Ramos (cell line): Measurements from ENCODE around the gene POP7.
"Not testable (repeated sequence)": the region's sequence is repeated elsewhere in the genome, so short reads cannot be mapped to it uniquely, and the experiment has no call there.

Experiments used
- in situ Hi-C: fragments of 300-500 bp; cut with MboI; formaldehyde crosslinking; loops from one replicate; pipeline ENCODE4 v1.14.3; 2022; ENCODE audit warnings: low sequenced_read_pairs; ENCODE audit not compliant: unreplicated experiment

Gene POP7

DNA sequence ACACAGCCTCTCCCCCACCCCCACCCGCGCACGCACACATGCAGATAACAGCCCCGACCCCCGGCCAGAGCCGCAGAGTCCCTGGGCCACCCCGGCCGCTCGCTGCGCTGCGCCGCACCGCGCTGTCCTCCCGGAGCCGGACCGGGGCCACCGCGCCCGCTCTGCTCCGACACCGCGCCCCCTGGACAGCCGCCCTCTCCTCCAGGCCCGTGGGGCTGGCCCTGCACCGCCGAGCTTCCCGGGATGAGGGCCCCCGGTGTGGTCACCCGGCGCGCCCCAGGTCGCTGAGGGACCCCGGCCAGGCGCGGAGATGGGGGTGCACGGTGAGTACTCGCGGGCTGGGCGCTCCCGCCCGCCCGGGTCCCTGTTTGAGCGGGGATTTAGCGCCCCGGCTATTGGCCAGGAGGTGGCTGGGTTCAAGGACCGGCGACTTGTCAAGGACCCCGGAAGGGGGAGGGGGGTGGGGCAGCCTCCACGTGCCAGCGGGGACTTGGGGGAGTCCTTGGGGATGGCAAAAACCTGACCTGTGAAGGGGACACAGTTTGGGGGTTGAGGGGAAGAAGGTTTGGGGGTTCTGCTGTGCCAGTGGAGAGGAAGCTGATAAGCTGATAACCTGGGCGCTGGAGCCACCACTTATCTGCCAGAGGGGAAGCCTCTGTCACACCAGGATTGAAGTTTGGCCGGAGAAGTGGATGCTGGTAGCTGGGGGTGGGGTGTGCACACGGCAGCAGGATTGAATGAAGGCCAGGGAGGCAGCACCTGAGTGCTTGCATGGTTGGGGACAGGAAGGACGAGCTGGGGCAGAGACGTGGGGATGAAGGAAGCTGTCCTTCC, 15.0 kb downstream of the POP7 start:
- in situ Hi-C loops = no loop called here

DNA sequence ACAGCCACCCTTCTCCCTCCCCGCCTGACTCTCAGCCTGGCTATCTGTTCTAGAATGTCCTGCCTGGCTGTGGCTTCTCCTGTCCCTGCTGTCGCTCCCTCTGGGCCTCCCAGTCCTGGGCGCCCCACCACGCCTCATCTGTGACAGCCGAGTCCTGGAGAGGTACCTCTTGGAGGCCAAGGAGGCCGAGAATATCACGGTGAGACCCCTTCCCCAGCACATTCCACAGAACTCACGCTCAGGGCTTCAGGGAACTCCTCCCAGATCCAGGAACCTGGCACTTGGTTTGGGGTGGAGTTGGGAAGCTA, 15.5 kb downstream of the POP7 start:
- in situ Hi-C loops = no loop called here

DNA sequence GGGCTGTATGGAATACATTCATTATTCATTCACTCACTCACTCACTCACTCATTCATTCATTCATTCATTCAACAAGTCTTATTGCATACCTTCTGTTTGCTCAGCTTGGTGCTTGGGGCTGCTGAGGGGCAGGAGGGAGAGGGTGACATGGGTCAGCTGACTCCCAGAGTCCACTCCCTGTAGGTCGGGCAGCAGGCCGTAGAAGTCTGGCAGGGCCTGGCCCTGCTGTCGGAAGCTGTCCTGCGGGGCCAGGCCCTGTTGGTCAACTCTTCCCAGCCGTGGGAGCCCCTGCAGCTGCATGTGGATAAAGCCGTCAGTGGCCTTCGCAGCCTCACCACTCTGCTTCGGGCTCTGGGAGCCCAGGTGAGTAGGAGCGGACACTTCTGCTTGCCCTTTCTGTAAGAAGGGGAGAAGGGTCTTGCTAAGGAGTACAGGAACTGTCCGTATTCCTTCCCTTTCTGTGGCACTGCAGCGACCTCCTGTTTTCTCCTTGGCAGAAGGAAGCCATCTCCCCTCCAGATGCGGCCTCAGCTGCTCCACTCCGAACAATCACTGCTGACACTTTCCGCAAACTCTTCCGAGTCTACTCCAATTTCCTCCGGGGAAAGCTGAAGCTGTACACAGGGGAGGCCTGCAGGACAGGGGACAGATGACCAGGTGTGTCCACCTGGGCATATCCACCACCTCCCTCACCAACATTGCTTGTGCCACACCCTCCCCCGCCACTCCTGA, 16.7 kb downstream of the POP7 start:
- in situ Hi-C loops = no loop called here

DNA sequence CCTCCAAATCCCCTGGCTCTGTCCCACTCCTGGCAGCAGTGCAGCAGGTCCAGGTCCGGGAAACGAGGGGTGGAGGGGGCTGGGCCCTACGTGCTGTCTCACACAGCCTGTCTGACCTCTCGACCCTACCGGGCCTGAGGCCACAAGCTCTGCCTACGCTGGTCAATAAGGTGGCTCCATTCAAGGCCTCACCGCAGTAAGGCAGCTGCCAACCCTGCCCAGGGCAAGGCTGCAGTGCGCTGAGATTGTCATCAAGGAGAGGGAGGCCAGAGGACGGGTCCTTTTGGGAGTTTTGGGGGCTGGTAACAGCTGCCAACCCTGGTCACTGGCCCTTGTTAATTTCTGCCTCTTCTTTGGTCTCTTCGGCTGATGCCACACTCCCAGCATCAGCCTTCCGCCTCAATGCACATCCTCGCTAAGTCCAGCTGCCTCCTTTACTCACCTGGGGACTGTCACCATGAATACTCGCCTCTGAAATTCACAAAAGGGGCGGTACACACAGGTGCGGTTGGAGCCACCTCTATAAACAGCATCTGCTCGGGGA, 17.9 kb downstream of the POP7 start:
- in situ Hi-C loops = no loop called here

DNA sequence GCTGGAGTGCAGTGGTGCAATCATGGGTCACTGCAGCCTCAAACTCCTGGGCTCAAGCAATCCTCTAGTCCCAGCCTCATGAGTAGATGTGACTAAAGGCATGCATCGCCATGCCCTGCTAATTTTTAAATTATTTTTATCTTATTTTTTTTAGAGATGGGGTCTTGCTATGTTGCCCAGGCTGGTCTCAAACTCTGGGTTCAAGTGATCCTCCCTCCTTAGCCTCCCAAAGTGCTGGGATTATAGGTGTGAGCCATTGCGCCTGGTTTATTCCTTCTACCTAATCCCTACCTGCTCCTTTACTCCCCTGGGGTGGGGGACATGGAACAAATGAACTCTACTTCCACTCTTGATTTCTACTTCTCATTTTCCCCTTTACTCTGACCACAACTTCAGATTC, 18.4 kb downstream of the POP7 start:
- in situ Hi-C loops = not testable (repeated sequence)

DNA sequence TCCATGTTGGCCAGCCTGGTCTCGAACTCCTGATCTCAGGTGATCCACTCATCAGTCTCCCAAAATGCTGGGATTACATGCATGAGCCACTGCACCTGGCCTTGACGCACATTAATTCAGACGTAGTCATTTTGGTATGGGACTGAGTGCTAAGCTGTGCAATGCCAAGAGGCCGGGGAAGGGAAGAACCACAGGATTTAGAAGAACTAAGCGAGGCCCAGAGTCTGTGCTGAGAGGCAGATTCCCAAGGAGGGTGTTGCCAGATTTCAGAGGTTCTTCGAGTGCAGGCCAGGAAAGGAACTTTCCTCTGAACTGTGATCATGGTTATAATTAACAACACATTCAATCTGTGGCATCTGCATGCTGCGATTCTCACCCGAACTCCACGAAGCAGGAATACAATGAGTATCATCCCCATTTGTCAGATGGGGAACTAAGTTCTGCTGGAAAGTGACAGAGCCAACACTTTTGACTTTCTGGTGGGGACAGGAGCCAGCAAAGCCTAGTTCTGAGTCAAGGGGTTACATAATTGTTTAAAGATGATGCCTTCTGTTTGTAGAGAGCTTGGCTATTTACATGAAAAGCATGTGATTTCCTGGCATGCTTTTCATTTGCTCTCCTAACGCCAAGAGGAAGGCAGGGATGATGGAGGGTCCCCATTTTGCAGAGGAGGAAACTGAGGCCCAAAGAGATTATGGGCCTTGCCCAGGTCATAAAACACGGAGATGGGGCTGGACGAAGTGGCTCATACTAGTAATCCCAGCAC, 21.3 kb downstream of the POP7 start:
- in situ Hi-C loops = no loop called here

DNA sequence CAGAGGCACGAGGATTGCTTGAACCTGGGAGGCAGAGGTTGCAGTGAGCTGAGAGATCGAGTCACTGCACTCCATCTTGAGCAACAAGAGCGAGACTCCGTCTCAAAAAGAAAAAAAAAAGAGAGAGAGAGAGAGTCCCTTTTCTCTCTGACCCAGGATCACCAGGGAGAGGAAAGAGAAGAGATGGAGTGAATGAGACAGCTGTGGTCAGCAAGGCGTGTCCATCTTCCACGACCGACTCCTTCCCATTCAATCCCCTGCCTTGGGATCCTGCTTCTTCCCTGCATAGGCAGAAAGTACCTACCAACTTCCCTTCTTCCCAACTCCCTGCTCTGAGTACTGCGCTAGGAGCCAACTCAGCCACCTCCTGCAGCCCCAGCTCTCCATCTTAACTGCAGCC, 22.3 kb downstream of the POP7 start:
- in situ Hi-C loops = no loop called here

DNA sequence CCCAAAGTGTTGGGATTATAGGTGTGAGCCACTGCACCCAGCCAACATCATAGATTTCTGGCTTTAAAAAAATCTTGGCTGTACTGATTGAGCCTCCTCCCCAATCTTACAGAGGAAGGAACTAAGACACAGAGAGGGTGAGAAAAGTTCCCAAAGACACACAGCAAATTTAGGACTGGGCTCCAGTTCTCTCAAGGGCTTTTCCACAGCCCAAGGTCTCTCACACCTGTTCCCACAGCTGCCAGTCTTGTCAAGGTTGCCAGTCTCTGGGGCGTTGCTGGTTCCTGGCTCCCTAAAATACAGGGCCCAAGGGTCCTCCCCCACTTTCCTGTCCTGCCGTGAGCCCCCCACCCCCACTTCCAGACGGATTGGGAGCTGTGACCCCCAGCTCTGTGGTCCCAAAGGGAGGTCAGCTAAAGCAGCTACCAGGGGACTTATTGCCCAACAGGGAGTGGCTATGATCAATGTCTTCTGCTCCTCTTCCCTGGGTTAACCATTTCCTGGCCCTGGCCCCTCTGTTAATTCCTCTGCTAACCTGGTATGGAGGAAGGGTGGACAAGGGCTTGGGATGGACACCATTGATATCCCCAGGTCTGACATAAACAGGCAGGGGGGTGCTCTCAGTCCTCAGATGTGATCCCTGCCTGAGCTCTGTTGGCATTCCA, 24.3 kb downstream of the POP7 start:
- in situ Hi-C loops = no loop called here

DNA sequence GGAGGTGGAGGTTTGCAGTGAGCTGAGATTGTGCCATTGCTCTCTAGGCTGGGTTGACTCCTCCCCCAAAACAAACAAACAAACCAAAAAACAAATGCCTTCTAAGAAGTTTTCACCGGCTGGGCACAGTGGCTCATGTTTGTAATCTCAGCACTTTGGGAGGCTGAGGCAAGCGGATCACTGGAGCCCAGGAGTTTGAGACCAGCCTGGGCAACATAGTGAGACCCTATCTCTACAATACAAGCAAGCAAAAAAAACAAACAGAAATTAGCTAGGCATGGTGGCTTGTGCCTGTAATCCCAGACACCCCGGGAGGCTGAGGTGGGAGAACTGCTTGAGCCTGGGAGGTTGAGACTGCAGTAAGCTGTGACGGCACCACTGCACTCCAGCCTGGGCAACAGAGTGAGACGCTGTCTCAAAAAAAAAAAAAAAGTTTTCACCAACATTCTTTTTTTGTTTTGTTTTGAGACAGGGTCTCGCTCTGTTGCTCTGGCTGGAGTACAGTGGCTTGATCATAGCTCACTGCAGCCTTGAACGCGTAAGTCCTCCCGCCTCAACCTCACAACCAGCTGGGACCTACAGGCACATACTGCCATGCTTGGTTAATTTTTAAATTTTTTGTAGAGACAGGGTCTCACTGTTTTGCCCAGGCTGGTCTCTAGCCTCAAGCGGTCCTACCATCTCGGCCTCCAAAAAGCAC, 26.2 kb downstream of the POP7 start:
- in situ Hi-C loops = no loop called here

DNA sequence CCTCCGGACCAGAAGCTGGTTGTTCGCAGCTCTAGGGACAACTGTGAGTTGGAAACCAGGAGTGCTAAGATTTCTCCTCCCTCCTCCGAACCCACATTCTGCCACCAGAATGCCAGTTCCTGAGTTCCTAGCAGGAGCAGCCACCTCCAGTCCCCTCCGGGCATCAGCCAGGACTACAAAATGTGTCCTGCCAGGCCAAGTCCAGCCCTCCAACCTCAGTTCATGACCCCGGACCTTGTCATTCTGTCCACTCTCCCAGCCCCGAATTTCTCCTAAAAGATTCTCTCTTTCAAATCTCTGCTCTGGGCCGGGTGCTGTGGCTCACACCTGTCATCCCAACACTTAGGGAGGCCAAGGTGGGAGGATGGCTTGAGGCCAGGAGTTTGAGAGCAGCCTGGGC, 29.8 kb downstream of the POP7 start:
- in situ Hi-C loops = no loop called here

DNA sequence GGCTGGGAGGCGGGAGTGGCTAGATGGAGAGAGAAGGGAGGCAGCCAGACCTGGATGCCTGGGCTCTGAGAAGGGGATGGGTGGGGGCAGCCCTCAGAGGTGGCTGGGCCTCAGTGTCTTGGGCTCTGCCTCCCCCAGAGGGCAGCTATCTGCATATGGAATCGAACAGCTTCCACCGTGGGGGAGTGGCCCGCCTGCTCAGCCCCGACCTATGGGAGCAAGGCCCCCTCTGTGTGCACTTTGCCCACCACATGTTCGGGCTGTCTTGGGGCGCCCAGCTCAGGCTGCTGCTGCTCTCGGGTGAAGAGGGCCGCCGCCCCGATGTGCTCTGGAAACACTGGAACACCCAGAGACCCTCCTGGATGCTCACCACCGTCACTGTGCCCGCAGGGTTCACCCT, 30.8 kb downstream of the POP7 start:
- in situ Hi-C loops = no loop called here

DNA sequence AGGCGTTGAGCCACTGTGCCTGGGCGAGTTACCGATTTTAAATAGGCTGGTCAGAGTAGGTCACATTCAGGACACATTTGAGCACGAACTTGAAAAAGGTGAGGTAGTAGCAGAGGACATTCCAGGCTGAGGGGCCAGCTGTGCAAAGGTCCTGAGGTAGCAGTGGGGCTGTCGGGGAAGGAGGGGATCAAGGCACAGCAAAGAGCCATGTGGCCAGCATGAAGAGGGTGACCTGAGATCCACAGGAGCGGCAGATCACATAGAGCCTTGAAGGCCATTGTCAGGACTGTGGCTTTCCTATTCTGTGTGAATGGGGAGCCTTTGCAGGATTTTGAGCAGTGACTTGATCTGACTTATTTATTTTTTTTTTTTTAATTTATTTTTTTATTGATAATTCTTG, 34.0 kb downstream of the POP7 start:
- in situ Hi-C loops = no loop called here

DNA sequence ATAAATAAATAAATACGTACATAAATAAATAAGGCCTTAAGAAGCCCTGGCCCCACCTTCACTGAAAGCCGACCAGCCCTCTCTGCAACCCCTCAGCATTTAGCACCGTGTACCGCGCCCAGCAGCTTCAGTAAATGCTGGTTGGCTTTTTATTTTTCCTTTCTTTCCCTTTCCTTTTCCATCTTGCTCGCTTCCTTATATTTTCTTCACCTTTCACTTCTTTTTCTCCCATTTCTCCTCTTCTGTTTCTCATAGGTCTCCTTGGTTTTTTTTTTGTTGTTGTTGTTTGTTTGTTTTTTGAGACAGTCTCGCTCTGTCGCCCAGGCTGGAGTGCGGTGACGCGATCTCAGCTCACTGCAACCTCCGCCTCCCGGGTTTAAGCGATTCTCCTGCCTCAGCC, 38.7 kb downstream of the POP7 start:
- in situ Hi-C loops = no loop called here

DNA sequence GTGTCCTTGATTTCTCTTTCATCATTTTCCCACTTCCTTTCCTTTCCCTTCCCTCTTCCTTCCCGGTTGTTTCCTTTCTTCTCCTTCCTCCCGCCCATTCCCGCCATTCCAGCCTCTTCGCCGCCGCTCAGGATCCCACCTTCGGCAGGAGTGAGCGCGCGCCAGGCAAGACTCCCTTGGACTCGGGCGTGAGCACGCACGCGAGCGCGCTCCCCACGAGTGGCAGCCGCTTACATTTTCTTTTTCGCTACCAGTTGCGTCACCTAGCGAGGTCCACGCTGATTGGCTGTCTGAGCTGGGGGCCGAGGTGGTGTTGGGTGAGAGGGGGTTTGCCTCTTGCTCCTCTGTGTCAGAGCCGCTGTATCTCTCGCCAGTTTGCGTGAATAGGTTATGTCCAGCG, 39.3 kb downstream of the POP7 start:
- in situ Hi-C loops = no loop called here

DNA sequence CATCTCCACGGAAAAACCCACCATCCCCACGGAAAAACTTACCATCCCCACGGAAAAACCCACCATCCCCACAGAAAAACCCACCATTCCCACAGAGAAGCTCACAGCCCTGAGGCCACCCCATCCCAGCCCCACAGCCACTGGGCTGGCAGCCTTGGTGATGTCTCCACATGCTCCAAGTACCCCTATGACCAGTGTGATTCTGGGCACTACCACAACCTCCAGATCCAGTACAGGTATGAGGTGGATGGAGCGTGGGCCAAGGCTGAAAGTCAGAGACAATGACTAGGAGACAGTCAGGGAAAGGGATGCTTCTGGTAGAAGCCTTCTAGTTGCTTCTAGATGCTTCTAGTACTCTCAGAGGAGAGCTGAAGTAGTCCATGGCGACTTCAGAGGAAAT, 47.1 kb downstream of the POP7 start:
- in situ Hi-C loops = no loop called here

DNA sequence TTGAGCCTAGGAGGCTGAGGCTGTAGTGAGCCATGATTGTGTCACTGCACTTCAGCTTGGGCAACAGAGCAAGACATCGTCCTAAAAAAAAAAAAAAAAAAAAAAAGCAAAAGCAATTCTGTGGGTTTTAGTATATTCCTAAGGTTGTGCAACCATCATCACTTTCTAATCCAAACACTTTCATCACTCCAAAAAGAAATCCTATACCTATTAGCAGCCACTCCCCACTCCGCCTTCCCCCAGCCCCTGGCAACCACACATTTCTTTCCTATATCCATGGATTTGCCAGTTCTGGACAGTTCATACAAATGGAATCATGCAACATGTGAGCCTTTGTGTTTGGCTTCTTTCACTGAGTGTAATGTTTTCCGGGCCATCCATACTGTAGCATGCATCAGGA, 47.8 kb downstream of the POP7 start:
- in situ Hi-C loops = no loop called here
